HepG2 (cell line): ENCODE data around the gene CARMIL3. TPM values are rescaled to one million over a fixed set of nuclear protein-coding genes. Genes with fewer than 3 reads are reported as not detected.
A peak's percentile ranks its signal among the peaks of the same experiment; 100 is the strongest.
"Not testable (repeated sequence)": the region's sequence is repeated elsewhere in the genome, so short reads cannot be mapped to it uniquely, and the experiment has no call there.

Source experiments
- ATAC-seq: fragments of 200-7000 bp; cut with Tn5 transposase; 3 replicates; pipeline ENCODE4 v1.9.1; 2020; ENCODE audit warnings: mild to moderate bottlenecking, moderate library complexity
- BruUV-seq: library from RNA; stranded (reverse); fragments of 400-500 nt; replicated peaks from 2 replicates; lab custom pipeline; 2021; lab: Mats Ljungman, UMichigan
- CTCF ChIA-PET: fragments of 300-600 bp; formaldehyde crosslinking; extraction: SDS; loops from one replicate; lab custom pipeline; 2021; ENCODE audit warnings: low total read pairs, inconsistent platforms, low intra/inter-chr PET ratio; lab: Yijun Ruan, JAX
- POLR2A ChIA-PET: fragments of 350-600 bp; sonication (Branson Sonifier 250); formaldehyde crosslinking; loops from one replicate; lab custom pipeline; 2020; ENCODE audit warnings: antibody characterized with exemption, inconsistent platforms; lab: Yijun Ruan, JAX
- DNase-seq: peaks from one replicate; pipeline ENCODE4 v3.0.0-alpha.2; 2015; ENCODE audit warnings: low spot score
- FAIRE-seq: peaks from 3 replicates; lab custom pipeline; 2011; peaks lifted over from hg19 to GRCh38; lab: Jason Lieb, UNC
- H2AFZ ChIP-seq: one replicate; pipeline ENCODE4 v1.6.1; 2011; ENCODE audit warnings: low read length, inconsistent platforms
- H3K27ac ChIP-seq: fragments of 300-600 bp; 3 replicates; pipeline ENCODE4 v1.8.0; 2011; ENCODE audit warnings: mixed run types, mild to moderate bottlenecking, mixed read lengths, low read length, inconsistent platforms; ENCODE audit not compliant: insufficient read depth; ENCODE audit errors: extremely low read length
- H3K27me3 ChIP-seq, 2 experiments: fragments of 200-600 bp in 1 of 2; 2 replicates in 1 of 2; 3 replicates in 1 of 2; pipeline versions ENCODE4 v1.6.0 to v1.8.0; 2011; ENCODE audit warnings: low read length in 2 of 2, mild to moderate bottlenecking in 2 of 2, moderate library complexity in 2 of 2, inconsistent platforms in 1 of 2; ENCODE audit not compliant: insufficient read depth in 2 of 2, control insufficient read depth in 1 of 2
- H3K36me3 ChIP-seq, 2 experiments: fragments of 200-600 bp in 1 of 2; replicated peaks in 1 of 2; 2 replicates in 1 of 2; 3 replicates in 1 of 2; pipeline versions ENCODE4 v1.5.1 to v1.8.0; 2011; ENCODE audit warnings: low read length in 2 of 2, inconsistent platforms in 1 of 2; ENCODE audit not compliant: insufficient read depth in 2 of 2, control insufficient read depth in 1 of 2
- H3K4me1 ChIP-seq: 2 replicates; pipeline ENCODE4 v1.5.1; 2012; ENCODE audit warnings: low read length, inconsistent platforms; ENCODE audit not compliant: insufficient read depth
- H3K4me2 ChIP-seq: 2 replicates; pipeline ENCODE4 v1.6.0; 2011; ENCODE audit warnings: low read depth, low read length, inconsistent platforms
- H3K4me3 ChIP-seq, 3 experiments: fragments of 200-600 bp in 1 of 3; sonication (generic), shearing (Covaris generic) in 1 of 3; replicated peaks in 1 of 3; 2 replicates each; pipeline ENCODE4 v1.5.1; 2011 to 2016; ENCODE audit warnings: low read length in 3 of 3, inconsistent platforms in 2 of 3, low read depth in 2 of 3, mild to moderate bottlenecking in 2 of 3, control low read depth in 1 of 3, mixed read lengths in 1 of 3; ENCODE audit not compliant: insufficient read depth in 1 of 3
- H3K79me2 ChIP-seq: one replicate; pipeline ENCODE4 v1.6.1; 2011; ENCODE audit warnings: low read length, inconsistent platforms; ENCODE audit not compliant: insufficient read depth
- H3K9ac ChIP-seq: 2 replicates; pipeline ENCODE4 v1.6.0; 2011; ENCODE audit warnings: mild to moderate bottlenecking, low read depth, low read length, inconsistent platforms; ENCODE audit not compliant: insufficient read depth
- H3K9me3 ChIP-seq: 2 replicates; pipeline ENCODE4 v1.5.1; 2012; ENCODE audit warnings: mild to moderate bottlenecking, low read length
- H4K20me1 ChIP-seq: 2 replicates; pipeline ENCODE4 v1.6.0; 2011; ENCODE audit warnings: inconsistent platforms, mild to moderate bottlenecking, low read length, moderate library complexity; ENCODE audit not compliant: insufficient read depth
- FOXJ3 ChIP-seq: sonication (generic); formaldehyde crosslinking; IDR thresholded peaks from 2 replicates; pipeline ENCODE4 v1.4.0; 2020; ENCODE audit warnings: missing genetic modification reagents, mild to moderate bottlenecking, borderline replicate concordance
- NONO ChIP-seq, 2 experiments: fragments of 450-650 bp in 1 of 2; sonication (generic) in 1 of 2; formaldehyde crosslinking in 1 of 2; IDR thresholded peaks in 1 of 2; conservative IDR thresholded peaks in 1 of 2; 2 replicates each; pipeline versions ENCODE4 v1.6.1 to v1.8.0; 2017 to 2022; ENCODE audit warnings: mild to moderate bottlenecking in 1 of 2, missing genetic modification reagents in 1 of 2, moderate library complexity in 1 of 2
- ZBTB42 ChIP-seq: sonication (generic); formaldehyde crosslinking; IDR thresholded peaks from 2 replicates; pipeline ENCODE4 v1.5.0; 2020; ENCODE audit warnings: mild to moderate bottlenecking, missing genetic modification reagents
- ZNF30 ChIP-seq: sonication (generic); formaldehyde crosslinking; IDR thresholded peaks from 2 replicates; pipeline ENCODE4 v1.5.0; 2020; ENCODE audit warnings: mild to moderate bottlenecking, missing genetic modification reagents
- ZNF367 ChIP-seq: sonication (generic); formaldehyde crosslinking; IDR thresholded peaks from 2 replicates; pipeline ENCODE4 v1.4.0; 2020; ENCODE audit warnings: missing genetic modification reagents, borderline replicate concordance
- WGBS: methylation state at CpG from one replicate; pipeline ENCODE4 v1.1.6; 2017; ENCODE audit warnings: low lambda C conversion rate; 5-methylcytosine and 5-hydroxymethylcytosine counted together
- in situ Hi-C: cut with HindIII; loops from 2 replicates; pipeline ENCODE4 v1.10.0; 2017; ENCODE audit warnings: low pct_unique_long_range_greater_than_20kb; ENCODE audit not compliant: extremely low pct_ligation_motif_present
- intact Hi-C: fragments of 100-400 bp; cut with micrococcal nuclease; formaldehyde crosslinking; loops from one replicate; pipeline ENCODE4 v1.10.0; 2022; ENCODE audit not compliant: unreplicated experiment
- polyA plus RNA-seq, 8 experiments: library from polyadenylated mRNA; depleted of rRNA in 3 of 8; stranded (reverse) in 7 of 8; unstranded in 1 of 8; fragments of >200 nt; fragmentation: Illumina TruSeq in 4 of 8; extraction: Trizol in 4 of 8; gene quantifications; 2 replicates each; pipeline versions ENCODE4 v1.2.1 to v1.2.3, GENCODE V29; 2011 to 2016; ENCODE audit warnings: low read depth in 4 of 8, missing spikeins in 1 of 8, mixed read lengths in 1 of 8; ENCODE audit not compliant: insufficient read depth in 1 of 8
- total RNA-seq, 5 experiments: library from RNA; depleted of rRNA; stranded (reverse); fragments of >200 nt; fragmentation: Illumina TruSeq; extraction: Trizol; gene quantifications; 2 replicates each; pipeline ENCODE4 v1.2.3, GENCODE V29; 2016; ENCODE audit warnings: low read depth in 1 of 5
- TF ChIP-seq, protein P1 (sequence below): IDR thresholded peaks from 2 replicates; pipeline ENCODE4 v1.6.1; 2018; ENCODE audit warnings: missing genetic modification reagents

Gene CARMIL3
- total and polyA plus RNA-seq, 2 of the 13 experiments (the other 11 are each of a cell fraction or from before 2014, with no cell fraction given), result 0.27 to 0.55 TPM

DNA sequence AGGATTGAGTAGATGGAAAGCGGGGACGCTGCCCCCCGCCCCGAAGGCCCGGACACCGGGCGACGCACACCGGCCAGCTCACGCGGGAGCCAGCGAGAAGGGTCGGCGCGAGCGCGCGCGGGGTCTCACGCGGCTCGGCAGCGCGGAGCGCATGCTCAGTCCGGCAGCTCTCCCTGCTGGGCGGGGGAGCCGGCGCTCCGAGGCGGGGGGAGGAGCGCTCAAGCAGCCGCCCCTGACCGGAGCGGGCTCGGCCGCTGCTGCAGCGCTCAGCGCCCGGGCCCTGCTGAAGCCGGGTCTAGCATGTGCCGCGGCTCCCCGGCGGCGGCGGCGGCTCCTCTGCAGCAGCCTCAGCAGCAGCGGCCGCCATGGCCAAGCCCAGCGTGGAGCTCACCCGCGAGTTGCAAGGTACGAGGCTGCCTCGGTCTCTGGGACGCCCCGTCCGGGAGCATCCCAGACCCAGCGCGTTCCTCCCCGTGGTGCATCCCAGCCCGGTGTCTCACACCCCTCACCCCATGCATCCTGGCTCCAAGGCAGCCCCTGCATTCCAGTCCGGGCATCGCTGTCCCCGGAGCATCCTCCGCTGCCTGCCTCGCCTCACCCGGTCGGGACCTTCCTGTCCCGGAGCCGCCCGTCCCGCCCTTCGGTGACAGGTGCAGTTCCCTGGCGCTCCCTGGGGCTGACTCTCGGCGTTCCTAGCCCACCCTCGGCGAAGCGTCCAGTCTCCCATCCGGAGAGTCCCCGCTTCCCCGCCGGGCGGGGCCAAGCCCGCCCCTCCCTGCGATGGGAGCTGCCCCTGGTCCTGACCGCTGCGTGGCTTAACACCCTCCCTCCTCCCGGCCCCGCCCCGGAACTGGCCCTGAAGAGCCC is at the start of gene CARMIL3 (continued):
- TF ChIP-seq ZNF367 (CRISPR knock-in tag), result no peak; the same call in 1 of the 2 replicates
- no peak; the same call in none of the 2 replicates for TF ChIP-seq ZNF30
- TF ChIP-seq NONO (IDR thresholded peaks at IDR 0.05), result no peak
- peak; percentile 64 for TF ChIP-seq NONO (CRISPR knock-in tag; conservative IDR thresholded peaks at IDR 0.05)
- TF ChIP-seq, protein P1, sequence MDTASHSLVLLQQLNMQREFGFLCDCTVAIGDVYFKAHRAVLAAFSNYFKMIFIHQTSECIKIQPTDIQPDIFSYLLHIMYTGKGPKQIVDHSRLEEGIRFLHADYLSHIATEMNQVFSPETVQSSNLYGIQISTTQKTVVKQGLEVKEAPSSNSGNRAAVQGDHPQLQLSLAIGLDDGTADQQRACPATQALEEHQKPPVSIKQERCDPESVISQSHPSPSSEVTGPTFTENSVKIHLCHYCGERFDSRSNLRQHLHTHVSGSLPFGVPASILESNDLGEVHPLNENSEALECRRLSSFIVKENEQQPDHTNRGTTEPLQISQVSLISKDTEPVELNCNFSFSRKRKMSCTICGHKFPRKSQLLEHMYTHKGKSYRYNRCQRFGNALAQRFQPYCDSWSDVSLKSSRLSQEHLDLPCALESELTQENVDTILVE, result no peak
- TF ChIP-seq FOXJ3 (CRISPR knock-in tag), result no peak
- TF ChIP-seq ZBTB42, result peak; percentile 82; the same call in 1 of the 2 replicates

DNA sequence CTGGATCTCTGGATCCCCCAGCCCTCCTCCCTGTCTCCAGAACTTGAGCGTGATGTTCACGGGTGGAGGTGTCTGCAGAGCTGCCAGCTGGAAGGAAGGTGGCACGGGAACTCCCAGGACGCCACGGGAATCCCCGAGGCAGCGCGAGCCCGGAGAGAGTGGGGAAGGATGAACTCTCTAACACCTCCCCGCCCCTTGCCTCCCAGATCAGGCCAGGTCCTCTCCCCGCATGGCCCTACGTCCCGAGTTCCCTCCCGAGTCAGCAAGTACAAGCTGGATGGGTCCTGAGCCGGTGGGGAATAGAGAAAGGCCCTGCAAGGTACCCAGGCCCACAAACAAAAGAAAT is 45.4 kb upstream of the CARMIL3 start:
- in situ Hi-C loops, result loop anchor here (5.0 kb wide), 1 partner anchor 46 kb away; the partner anchor contains the start of gene CARMIL3
- CTCF ChIA-PET, H2AFZ ChIP-seq, intact Hi-C loops, H3K9me3 ChIP-seq, DNase-seq, FAIRE-seq, H3K79me2 ChIP-seq, H3K27me3 ChIP-seq, H3K36me3 ChIP-seq, H4K20me1 ChIP-seq, BruUV-seq: not testable (repeated sequence)
- Histone ChIP-seq H3K27ac (peak overlapping the region; percentile 61), H3K9ac (peak overlapping the region; percentile 68), H3K4me3 (peak overlapping the region; percentile 59 to 75 (median 72); a peak in 5 of 6 replicates), H3K4me1 (peaks cover 35% of the 10 kb centered on the region), H3K4me2 (peak overlapping the region; percentile 90)
- WGBS, result 0% methylated on average over 1 of the region's 15 CpGs
- POLR2A ChIA-PET, result interaction anchor here (1.0 to 2.9 kb wide), 4 partner anchors 88 to 108 kb away, joined by 3 to 9 read pairs (median 7); partner anchors contain the start of genes DCAF11, NRL and PCK2
- ATAC-seq, result peak; percentile 67
